ENCODE data around the gene FXYD6.
"Not testable (repeated sequence)": the region's sequence is repeated elsewhere in the genome, so short reads cannot be mapped to it uniquely, and the experiment has no call there.

FXYD6 gene

GRCh38 chr11:117868088-117868487, 8.4 kb downstream of the FXYD6 start:
- Histone ChIP-seq H3K79me2 (ENCODE audit: low read length) (no peaks in the 10 kb centered on the region), H3K4me1 (ENCODE audit: low read length) (0 out of 2 replicates have a peak, but pooled peaks cover 2% of the 10 kb centered on the region), H3F3A (ENCODE audit: insufficient read depth, low read length) (no peaks in the 10 kb centered on the region), H3K4me3 (ENCODE audit: low read length) (no peak overlapping the region), H4K20me1 (ENCODE audit: insufficient read depth, low read length) (no peaks in the 10 kb centered on the region), H3K9me2 (replicated peaks; ENCODE audit: insufficient read depth, low read length) (no peaks in the 10 kb centered on the region), H3K27me3 (replicated peaks; ENCODE audit: insufficient read depth, low read length) (peaks cover 38% of the 10 kb centered on the region), H3K4me2 (ENCODE audit: low read depth, low read length) (no peak overlapping the region), H2AFZ (ENCODE audit: low read length) (no peak overlapping the region), H3K9ac (ENCODE audit: low read length) (no peak overlapping the region), H3K9me3 (replicated peaks; ENCODE audit: insufficient read depth, low read length) (no peaks in the 10 kb centered on the region), H3K27ac (ENCODE audit: low read length) (no peak overlapping the region), H3K36me3 (replicated peaks; ENCODE audit: insufficient read depth, low read length) (no peaks in the 10 kb centered on the region)
- DNase-seq = no peak
- TF ChIP-seq EZH2 (optimal IDR thresholded peaks at IDR 0.05; ENCODE audit: low read depth, low read length) (no peak), CTCF (IDR thresholded peaks at IDR 0.05; ENCODE audit: low read length) (no peak), EZH2phosphoT487 (IDR thresholded peaks at IDR 0.05; ENCODE audit: low read length) (no peak)

- Histone ChIP-seq H3K79me2 (ENCODE audit: low read length) (no peaks in the 10 kb centered on the region), H3K4me1 (ENCODE audit: low read length) (no peaks in the 10 kb centered on the region), H3K4me3 (ENCODE audit: low read length) (no peak overlapping the region), H3K9ac (ENCODE audit: low read length) (no peak overlapping the region), H3K4me2 (ENCODE audit: low read depth, low read length) (no peak overlapping the region), H3K9me2 (replicated peaks; ENCODE audit: insufficient read depth, low read length) (no peaks in the 10 kb centered on the region), H3K27me3 (replicated peaks; ENCODE audit: insufficient read depth, low read length) (peaks cover 22% of the 10 kb centered on the region), H3F3A (ENCODE audit: insufficient read depth, low read length) (no peaks in the 10 kb centered on the region), H3K27ac (ENCODE audit: low read length) (no peak overlapping the region), H3K36me3 (replicated peaks; ENCODE audit: insufficient read depth, low read length) (no peaks in the 10 kb centered on the region), H4K20me1 (ENCODE audit: insufficient read depth, low read length) (no peaks in the 10 kb centered on the region), H3K9me3 (replicated peaks; ENCODE audit: insufficient read depth, low read length) (no peaks in the 10 kb centered on the region), H2AFZ (ENCODE audit: low read length) (no peak overlapping the region)
- TF ChIP-seq CTCF (IDR thresholded peaks at IDR 0.05; ENCODE audit: low read length) (no peak), EZH2phosphoT487 (IDR thresholded peaks at IDR 0.05; ENCODE audit: low read length) (no peak), EZH2 (optimal IDR thresholded peaks at IDR 0.05; ENCODE audit: low read depth, low read length) (no peak)
- DNase-seq = no peak
These were observed 9.9 kb downstream of the FXYD6 start for GRCh38 chr11:117866526-117866925.

- H3K4me3 ChIP-seq (ENCODE audit: low read length); H3K9me2 ChIP-seq (replicated peaks; ENCODE audit: insufficient read depth, low read length); H3K9ac ChIP-seq (ENCODE audit: low read length); H3K27ac ChIP-seq (ENCODE audit: low read length); H2AFZ ChIP-seq (ENCODE audit: low read length); H3K79me2 ChIP-seq (ENCODE audit: low read length); H3K9me3 ChIP-seq (replicated peaks; ENCODE audit: insufficient read depth, low read length); DNase-seq; H3K36me3 ChIP-seq (replicated peaks; ENCODE audit: insufficient read depth, low read length); H3F3A ChIP-seq (ENCODE audit: insufficient read depth, low read length); H3K4me2 ChIP-seq (ENCODE audit: low read depth, low read length); H3K4me1 ChIP-seq (ENCODE audit: low read length); H4K20me1 ChIP-seq (ENCODE audit: insufficient read depth, low read length): not testable (repeated sequence)
- peaks cover 19% of the 10 kb centered on the region; the same call in 1 of the 2 replicates for H3K27me3 ChIP-seq (replicated peaks; ENCODE audit: insufficient read depth, low read length)
These were observed 10.9 kb downstream of the FXYD6 start for GRCh38 chr11:117865546-117865945.

- H3F3A ChIP-seq (ENCODE audit: insufficient read depth, low read length) = no peaks in the 10 kb centered on the region
- no peaks in the 10 kb centered on the region for H3K9me3 ChIP-seq (replicated peaks; ENCODE audit: insufficient read depth, low read length)
- H3K9ac ChIP-seq (ENCODE audit: low read length) = no peak overlapping the region
- H3K4me3 ChIP-seq (ENCODE audit: low read length) = no peak overlapping the region
- H4K20me1 ChIP-seq (ENCODE audit: insufficient read depth, low read length) = no peaks in the 10 kb centered on the region
- no peak overlapping the region for H2AFZ ChIP-seq (ENCODE audit: low read length)
- no peak overlapping the region for H3K27ac ChIP-seq (ENCODE audit: low read length)
- no peak for DNase-seq
- no peak for TF ChIP-seq CTCF (IDR thresholded peaks at IDR 0.05; ENCODE audit: low read length)
- no peak for TF ChIP-seq EZH2phosphoT487 (IDR thresholded peaks at IDR 0.05; ENCODE audit: low read length)
- no peak for TF ChIP-seq EZH2 (optimal IDR thresholded peaks at IDR 0.05; ENCODE audit: low read depth, low read length)
- no peaks in the 10 kb centered on the region for H3K4me1 ChIP-seq (ENCODE audit: low read length)
- H3K4me2 ChIP-seq (ENCODE audit: low read depth, low read length) = no peak overlapping the region
- H3K36me3 ChIP-seq (replicated peaks; ENCODE audit: insufficient read depth, low read length) = no peaks in the 10 kb centered on the region
- H3K9me2 ChIP-seq (replicated peaks; ENCODE audit: insufficient read depth, low read length) = no peaks in the 10 kb centered on the region
- peaks cover 12% of the 10 kb centered on the region; the same call in 1 of the 2 replicates for H3K27me3 ChIP-seq (replicated peaks; ENCODE audit: insufficient read depth, low read length)
- no peaks in the 10 kb centered on the region for H3K79me2 ChIP-seq (ENCODE audit: low read length)
These were observed 13.1 kb downstream of the FXYD6 start for GRCh38 chr11:117863383-117863782.
